Neuronal stem cell (in vitro differentiated cells): ENCODE results near the gene SCYGR1.
"Not testable (repeated sequence)": the region's sequence is repeated elsewhere in the genome, so short reads cannot be mapped to it uniquely, and the experiment has no call there.

Experiments used
- DNase-seq: peaks from one replicate; pipeline ENCODE4 v3.0.0-alpha.2; 2013; ENCODE audit warnings: low spot score
- H2AFZ ChIP-seq: one replicate; pipeline ENCODE4 v1.6.1; 2013; ENCODE audit warnings: mild to moderate bottlenecking, low read length, inconsistent platforms
- H2AK5ac ChIP-seq: 2 replicates; pipeline ENCODE4 v1.6.1; 2013; ENCODE audit warnings: low read depth, mild to moderate bottlenecking, inconsistent platforms, low read length, moderate library complexity, mixed read lengths
- H2BK120ac ChIP-seq: 2 replicates; pipeline ENCODE4 v1.6.1; 2013; ENCODE audit warnings: low read depth, mild to moderate bottlenecking, inconsistent platforms, low read length, moderate library complexity, mixed read lengths
- H2BK12ac ChIP-seq: one replicate; pipeline ENCODE4 v1.6.1; 2013; ENCODE audit warnings: low read length, inconsistent platforms
- H2BK15ac ChIP-seq: 2 replicates; pipeline ENCODE4 v1.6.1; 2013; ENCODE audit warnings: mild to moderate bottlenecking, low read length, inconsistent platforms, mixed read lengths
- H2BK5ac ChIP-seq: one replicate; pipeline ENCODE4 v1.6.1; 2013; ENCODE audit warnings: inconsistent platforms, mild to moderate bottlenecking, low read length, moderate library complexity
- H3K14ac ChIP-seq: one replicate; pipeline ENCODE4 v1.6.1; 2013; ENCODE audit warnings: low read length, inconsistent platforms
- H3K18ac ChIP-seq: 2 replicates; pipeline ENCODE4 v1.6.1; 2013; ENCODE audit warnings: low read length, inconsistent platforms
- H3K23ac ChIP-seq: 2 replicates; pipeline ENCODE4 v1.6.1; 2013; ENCODE audit warnings: low read depth, mild to moderate bottlenecking, mixed read lengths, low read length, inconsistent platforms; ENCODE audit not compliant: poor library complexity
- H3K27ac ChIP-seq: replicated peaks from 3 replicates; pipeline ENCODE4 v1.5.1; 2013; ENCODE audit warnings: low read length, inconsistent platforms
- H3K27me3 ChIP-seq, 3 experiments: 2 replicates each; pipeline ENCODE4 v1.6.1; 2013; ENCODE audit warnings: low read length in 3 of 3, mild to moderate bottlenecking in 2 of 3, inconsistent platforms in 1 of 3, low read depth in 1 of 3, mixed read lengths in 1 of 3, moderate library complexity in 1 of 3; ENCODE audit not compliant: control insufficient read depth in 3 of 3, insufficient read depth in 3 of 3
- H3K36me3 ChIP-seq, 2 donors: replicated peaks in 1 of 2; 2 replicates each; pipeline ENCODE4 v1.6.1; 2013; ENCODE audit warnings: low read length in 2 of 2; ENCODE audit not compliant: control insufficient read depth in 2 of 2, insufficient read depth in 2 of 2
- H3K4ac ChIP-seq: 2 replicates; pipeline ENCODE4 v1.6.1; 2013; ENCODE audit warnings: inconsistent platforms, mild to moderate bottlenecking, low read length, moderate library complexity
- H3K4me1 ChIP-seq, 2 donors: 1 replicate in 1 of 2; 2 replicates in 1 of 2; pipeline ENCODE4 v1.6.1; 2013; ENCODE audit warnings: low read length in 2 of 2, low read depth in 1 of 2; ENCODE audit not compliant: control insufficient read depth in 2 of 2, insufficient read depth in 1 of 2
- H3K4me2 ChIP-seq: one replicate; pipeline ENCODE4 v1.6.1; 2013; ENCODE audit warnings: mild to moderate bottlenecking, low read length, inconsistent platforms; ENCODE audit not compliant: insufficient read depth, poor library complexity, severe bottlenecking
- H3K4me3 ChIP-seq, 2 donors: 2 replicates each; pipeline ENCODE4 v1.5.1; 2013; ENCODE audit warnings: low read length in 2 of 2, mild to moderate bottlenecking in 2 of 2, inconsistent platforms in 1 of 2, moderate library complexity in 1 of 2
- H3K79me1 ChIP-seq: one replicate; pipeline ENCODE4 v1.6.1; 2013; ENCODE audit warnings: low read depth, mild to moderate bottlenecking, inconsistent platforms, low read length, moderate library complexity
- H3K9ac ChIP-seq: one replicate; pipeline ENCODE4 v1.6.1; 2013; ENCODE audit warnings: mild to moderate bottlenecking, low read depth, low read length, inconsistent platforms; ENCODE audit not compliant: poor library complexity
- H3K9me3 ChIP-seq, 2 donors: replicated peaks in 1 of 2; 2 replicates each; pipeline versions ENCODE3 to v1.6.1; 2013; ENCODE audit warnings: low read length in 2 of 2, mild to moderate bottlenecking in 2 of 2, inconsistent platforms in 1 of 2, low read depth in 1 of 2, mixed read lengths in 1 of 2, moderate library complexity in 1 of 2; ENCODE audit not compliant: control insufficient read depth in 2 of 2, insufficient read depth in 1 of 2
- H4K8ac ChIP-seq: one replicate; pipeline ENCODE4 v1.6.1; 2013; ENCODE audit warnings: low read depth, mild to moderate bottlenecking, inconsistent platforms, low read length, moderate library complexity
- H4K91ac ChIP-seq: one replicate; pipeline ENCODE4 v1.6.1; 2013; ENCODE audit warnings: low read length, low read depth, mild to moderate bottlenecking, inconsistent platforms; ENCODE audit not compliant: poor library complexity
- WGBS, 2 donors: extraction: QIAGEN DNeasy Blood & Tissue Kit; methylation state at CpG; one replicate each; pipeline ENCODE4 v1.1.7; 2013; ENCODE audit warnings: missing lambda C conversion rate in 2 of 2, mixed read lengths in 1 of 2; ENCODE audit not compliant: insufficient read length in 2 of 2, insufficient replicate concordance in 1 of 2; ENCODE audit errors: extremely low coverage in 2 of 2; 5-methylcytosine and 5-hydroxymethylcytosine counted together

The SCYGR1 gene

GRCh38 chr2:227388537-227389011, 825 bp upstream of the SCYGR1 start:
- no peak overlapping the region for H2AFZ ChIP-seq
- no peak overlapping the region for H2AK5ac ChIP-seq
- WGBS, 2 donors = no CpG with 5 or more reads among the region's 7 CpGs
- no peaks in the 10 kb centered on the region for H3K4me1 ChIP-seq
- no peak overlapping the region for H3K4me2 ChIP-seq
- no peak overlapping the region for H3K27ac ChIP-seq
- no peak overlapping the region for H3K9ac ChIP-seq
- no peak overlapping the region for H4K8ac ChIP-seq
- H2BK120ac ChIP-seq = no peak overlapping the region
- H3K79me1 ChIP-seq = no peaks in the 10 kb centered on the region
- H3K27me3 ChIP-seq = no peaks in the 10 kb centered on the region
- H3K23ac ChIP-seq = no peak overlapping the region
- H3K14ac ChIP-seq = no peak overlapping the region
- H3K9me3 ChIP-seq = no peaks in the 10 kb centered on the region
- H2BK15ac ChIP-seq = no peak overlapping the region
- H3K36me3 ChIP-seq = no peaks in the 10 kb centered on the region
- H3K18ac ChIP-seq = no peak overlapping the region
- H4K91ac ChIP-seq = no peak overlapping the region
- no peak overlapping the region for H2BK5ac ChIP-seq
- no peak for DNase-seq
- no peak overlapping the region for H3K4me3 ChIP-seq
- no peak overlapping the region for H3K4ac ChIP-seq
- no peak overlapping the region for H2BK12ac ChIP-seq

GRCh38 chr2:227386630-227387029, 1.1 kb downstream of the SCYGR1 start:
- no peak overlapping the region for H3K4ac ChIP-seq
- no peak overlapping the region for H3K14ac ChIP-seq
- H3K4me3 ChIP-seq = no peak overlapping the region
- H3K23ac ChIP-seq = no peak overlapping the region
- H2AK5ac ChIP-seq = no peak overlapping the region
- no peak overlapping the region for H4K91ac ChIP-seq
- H3K4me1 ChIP-seq = no peaks in the 10 kb centered on the region
- no peaks in the 10 kb centered on the region for H3K9me3 ChIP-seq
- H3K4me2 ChIP-seq = no peak overlapping the region
- H4K8ac ChIP-seq = no peak overlapping the region
- no CpG with 5 or more reads among the region's 6 CpGs for WGBS, 2 donors
- H3K27ac ChIP-seq = no peak overlapping the region
- H2BK15ac ChIP-seq = no peak overlapping the region
- H2BK120ac ChIP-seq = no peak overlapping the region
- no peaks in the 10 kb centered on the region for H3K79me1 ChIP-seq
- H3K27me3 ChIP-seq = no peaks in the 10 kb centered on the region
- no peaks in the 10 kb centered on the region for H3K36me3 ChIP-seq
- no peak overlapping the region for H3K9ac ChIP-seq
- H3K18ac ChIP-seq = no peak overlapping the region
- H2AFZ ChIP-seq = no peak overlapping the region
- no peak overlapping the region for H2BK5ac ChIP-seq
- no peak for DNase-seq
- H2BK12ac ChIP-seq = no peak overlapping the region

GRCh38 chr2:227383686-227384085, 4.1 kb downstream of the SCYGR1 start:
- no CpG with 5 or more reads among the region's 3 CpGs for WGBS, 2 donors
- Histone ChIP-seq H3K4me3 (no peak overlapping the region), H2BK5ac (no peak overlapping the region), H3K4ac (no peak overlapping the region), H3K4me1 (no peaks in the 10 kb centered on the region), H4K91ac (no peak overlapping the region), H3K79me1 (no peaks in the 10 kb centered on the region), H3K36me3 (no peaks in the 10 kb centered on the region), H2AFZ (no peak overlapping the region), H3K14ac (no peak overlapping the region), H3K4me2 (no peak overlapping the region), H3K9me3 (no peaks in the 10 kb centered on the region), H2BK12ac (no peak overlapping the region), H3K18ac (no peak overlapping the region), H2BK120ac (no peak overlapping the region), H3K23ac (no peak overlapping the region), H2BK15ac (no peak overlapping the region), H4K8ac (no peak overlapping the region), H3K27ac (no peak overlapping the region), H2AK5ac (no peak overlapping the region), H3K9ac (no peak overlapping the region), H3K27me3 (peaks cover 0 to 2% (median 0%) of the 10 kb centered on the region in 3 experiments)
- DNase-seq = no peak

- not testable (repeated sequence) for H3K4me2 ChIP-seq, H3K27ac ChIP-seq, H2AFZ ChIP-seq, H3K4me1 ChIP-seq, H4K8ac ChIP-seq, H3K18ac ChIP-seq, H3K4me3 ChIP-seq, H3K27me3 ChIP-seq, H4K91ac ChIP-seq, H3K79me1 ChIP-seq, H3K9me3 ChIP-seq, H3K4ac ChIP-seq, H2AK5ac ChIP-seq, H2BK120ac ChIP-seq, H2BK15ac ChIP-seq, H3K36me3 ChIP-seq, H3K23ac ChIP-seq, H2BK12ac ChIP-seq, H2BK5ac ChIP-seq, H3K9ac ChIP-seq, H3K14ac ChIP-seq, DNase-seq
- no CpG with 5 or more reads among the region's 2 CpGs for WGBS, 2 donors
These were observed 5.4 kb downstream of the SCYGR1 start for GRCh38 chr2:227382241-227382835.
